Spleen (tissue), 11 donors: Measurements from ENCODE around the gene EIF1AD. TPM values are rescaled to one million over a fixed set of nuclear protein-coding genes. Genes with fewer than 3 reads are reported as not detected.
A peak's percentile ranks its signal among the peaks of the same experiment; 100 is the strongest.

Source experiments
- DNase-seq: peaks from one replicate; pipeline ENCODE4 v3.0.0-alpha.2; 2020
- H3K27ac ChIP-seq, 8 donors: fragments of 200-600 bp; sonication (generic) in 7 of 8; 1 replicate in 4 of 8; 2 replicates in 4 of 8; pipeline versions ENCODE4 v1.5.0 to v1.8.0; 2016 to 2021; ENCODE audit warnings: inconsistent platforms in 4 of 8, mild to moderate bottlenecking in 4 of 8, moderate library complexity in 1 of 8
- H3K27me3 ChIP-seq, 7 donors: fragments of 200-600 bp; sonication (generic) in 6 of 7; replicated peaks in 1 of 7; 1 replicate in 4 of 7; 2 replicates in 3 of 7; pipeline versions ENCODE4 v1.5.0 to v1.8.0; 2016 to 2021; ENCODE audit warnings: inconsistent platforms in 3 of 7, mild to moderate bottlenecking in 1 of 7
- H3K36me3 ChIP-seq, 6 donors: fragments of 200-600 bp; sonication (generic) in 5 of 6; 1 replicate in 4 of 6; 2 replicates in 2 of 6; pipeline versions ENCODE4 v1.5.0 to v1.8.0; 2016 to 2021; ENCODE audit warnings: inconsistent platforms in 2 of 6
- H3K4me1 ChIP-seq, 6 donors: fragments of 200-600 bp; sonication (generic) in 5 of 6; 1 replicate in 3 of 6; 2 replicates in 3 of 6; pipeline versions ENCODE4 v1.5.0 to v1.8.0; 2016 to 2021; ENCODE audit warnings: inconsistent platforms in 3 of 6
- H3K4me3 ChIP-seq, 8 donors: fragments of 200-600 bp; sonication (generic) in 7 of 8; 1 replicate in 4 of 8; 2 replicates in 4 of 8; pipeline versions ENCODE4 v1.5.0 to v1.8.0; 2016 to 2021; ENCODE audit warnings: inconsistent platforms in 4 of 8, mild to moderate bottlenecking in 4 of 8, moderate library complexity in 2 of 8
- H3K9me3 ChIP-seq, 8 donors: fragments of 200-600 bp; sonication (generic) in 7 of 8; 1 replicate in 4 of 8; 2 replicates in 4 of 8; pipeline versions ENCODE4 v1.5.0 to v1.8.0; 2016 to 2021; ENCODE audit warnings: inconsistent platforms in 4 of 8
- POLR2A ChIP-seq, 3 donors: fragments of 450-650 bp; IDR thresholded peaks; one replicate each; pipeline ENCODE4 v1.5.1; 2017; ENCODE audit warnings: antibody characterized with exemption in 3 of 3, mild to moderate bottlenecking in 1 of 3
- POLR2AphosphoS5 ChIP-seq, 3 donors: sonication (generic); formaldehyde crosslinking; IDR thresholded peaks; one replicate each; pipeline ENCODE4 v1.5.1; 2017; ENCODE audit warnings: antibody characterized with exemption in 3 of 3
- WGBS, 5 donors: extraction: QIAGEN DNeasy Blood & Tissue Kit in 3 of 5; methylation state at CpG; one replicate each; pipeline versions ENCODE4 v1.1.5 to v1.1.7; 2013 to 2018; 5-methylcytosine and 5-hydroxymethylcytosine counted together
- intact Hi-C: fragments of 100-400 bp; cut with DNase I; formaldehyde crosslinking; loops from one replicate; pipeline ENCODE4 v1.15.0; 2023; ENCODE audit warnings: low total_unique reads
- polyA plus RNA-seq, 3 donors: library from polyadenylated mRNA; stranded (reverse); fragments of 200-250 nt; gene quantifications; one replicate each; pipeline ENCODE4 v1.2.1, GENCODE V29; 2013
- total RNA-seq, 7 donors: library from RNA; depleted of rRNA in 3 of 7; stranded (reverse); fragments of >200 nt in 3 of 7; fragmentation: NEBNext Ultra II Directional in 4 of 7; extraction: Animal tissue kit (Norgen Biotek cat#: 25700) in 4 of 7; gene quantifications; one replicate each; pipeline versions ENCODE4 v1.1.0 to v1.2.1, GENCODE V29; 2016 to 2021
- TF ChIP-seq, protein P1 (sequence below), 11 experiments: fragments of 200-600 bp in 7 of 11; fragments of 450-650 bp in 4 of 11; sonication (generic) in 4 of 11; IDR thresholded peaks in 8 of 11; conservative IDR thresholded peaks in 3 of 11; 1 replicate in 7 of 11; 2 replicates in 4 of 11; pipeline versions ENCODE4 v1.4.0 to v1.8.0; 2016 to 2021; ENCODE audit warnings: antibody characterized with exemption in 11 of 11, inconsistent platforms in 4 of 11, mild to moderate bottlenecking in 1 of 11
- donor health status: healthy with polysubstance abuse.
- donor health status: DM: no; HTN: no; CAD: no; lungs with moderate emphysema.
- donor health status: DM: no; HTN: no; CAD: no.
- donor health status: Bipolar disorder and iron deficiency.
- donor health status: healthy.
- donor health status: DM: no; HTN: no; CAD: no.
- donor health status: DM: yes; HTN: yes; CAD: no.

The EIF1AD gene
- total and polyA plus RNA-seq, 10 donors = 14.3 to 39.2 (median 29.5) TPM

DNA sequence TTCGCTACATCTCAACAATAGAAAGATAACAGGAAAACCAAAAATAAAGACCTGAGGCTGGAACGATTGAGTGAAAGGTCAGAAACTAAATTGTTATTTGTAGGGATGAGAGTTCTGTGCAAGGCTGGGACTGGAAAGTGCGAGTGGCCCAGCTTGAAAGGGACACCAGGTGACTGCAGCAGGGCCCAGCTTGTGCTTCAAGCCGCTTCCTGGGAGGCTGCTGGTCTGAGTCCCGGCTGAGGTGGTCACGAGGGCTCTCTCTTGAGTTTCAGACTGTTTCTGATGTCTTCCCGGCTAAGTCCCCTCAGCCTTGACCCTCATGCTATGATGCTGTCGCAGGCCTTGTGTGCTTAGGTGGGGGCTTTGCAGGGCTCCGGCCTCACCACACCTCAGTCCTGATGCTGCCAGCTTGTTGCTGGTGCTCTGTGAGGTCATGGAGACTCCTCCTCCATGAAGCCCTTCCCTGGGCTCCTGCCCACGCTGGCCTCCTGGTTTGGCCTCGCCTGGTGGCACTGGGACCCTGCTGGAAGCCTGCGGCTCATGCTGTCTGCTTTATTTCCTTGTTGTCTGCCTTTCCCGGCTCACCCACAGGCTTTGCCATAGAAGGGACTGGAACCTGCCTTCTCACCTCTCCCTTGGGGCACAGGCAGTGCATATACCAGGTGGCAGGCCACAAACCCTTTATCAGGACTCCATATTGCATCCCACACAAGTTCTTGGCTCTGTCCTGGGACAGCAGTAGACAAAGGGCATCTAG lies 4.4 kb upstream of the EIF1AD start:
- no peaks in the 10 kb centered on the region for H3K9me3 ChIP-seq
- H3K4me1 ChIP-seq = peaks cover 8 to 20% (median 12%) of the 10 kb centered on the region in 6 donors
- DNase-seq = no peak
- TF ChIP-seq POLR2AphosphoS5 (IDR thresholded peaks at IDR 0.05) = peak in 1 of 3 donors; percentile 51
- TF ChIP-seq POLR2A (IDR thresholded peaks at IDR 0.05) = no peak
- no peak overlapping the region for H3K27ac ChIP-seq
- intact Hi-C loops = no loop called here
- peaks cover 0 to 32% (median 21%) of the 10 kb centered on the region in 6 donors for H3K36me3 ChIP-seq
- peaks cover 0 to 9% (median under 1%) of the 10 kb centered on the region in 7 donors for H3K27me3 ChIP-seq
- WGBS, 5 donors = 87 to 93% (median 92%) methylated on average over 13 of the region's 13 CpGs
- no peak overlapping the region for H3K4me3 ChIP-seq

DNA sequence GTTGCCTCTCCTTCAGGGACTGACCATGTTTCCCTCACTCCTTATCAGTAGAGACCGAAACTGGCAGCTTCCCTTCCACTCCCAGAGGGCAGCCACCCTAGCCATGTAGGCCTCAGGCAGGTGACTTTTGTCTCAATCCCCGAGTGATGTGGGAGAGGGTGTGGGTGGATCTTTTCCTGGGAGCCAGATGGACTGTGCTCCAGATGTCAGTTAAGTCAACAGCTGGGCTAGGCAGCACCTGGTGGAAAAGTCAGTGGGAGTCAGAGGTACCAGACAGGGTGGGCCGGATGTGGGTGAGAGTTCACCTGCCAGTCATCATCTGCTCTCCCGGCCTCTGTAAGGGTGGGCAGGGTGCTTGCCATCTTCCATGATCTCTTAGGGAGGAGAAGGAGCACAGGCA lies 2.2 kb upstream of the EIF1AD start:
- WGBS, 5 donors = 80 to 91% (median 86%) methylated on average over 3 to 4 of the region's 4 CpGs
- Histone ChIP-seq H3K4me3 (no peak overlapping the region), H3K4me1 (peaks cover 12 to 41% (median 30%) of the 10 kb centered on the region in 6 donors), H3K9me3 (no peaks in the 10 kb centered on the region), H3K36me3 (peaks cover 0 to 46% (median 32%) of the 10 kb centered on the region in 6 donors), H3K27ac (no peak overlapping the region), H3K27me3 (no peaks in the 10 kb centered on the region)
- intact Hi-C loops = no loop called here
- TF ChIP-seq, protein P1, sequence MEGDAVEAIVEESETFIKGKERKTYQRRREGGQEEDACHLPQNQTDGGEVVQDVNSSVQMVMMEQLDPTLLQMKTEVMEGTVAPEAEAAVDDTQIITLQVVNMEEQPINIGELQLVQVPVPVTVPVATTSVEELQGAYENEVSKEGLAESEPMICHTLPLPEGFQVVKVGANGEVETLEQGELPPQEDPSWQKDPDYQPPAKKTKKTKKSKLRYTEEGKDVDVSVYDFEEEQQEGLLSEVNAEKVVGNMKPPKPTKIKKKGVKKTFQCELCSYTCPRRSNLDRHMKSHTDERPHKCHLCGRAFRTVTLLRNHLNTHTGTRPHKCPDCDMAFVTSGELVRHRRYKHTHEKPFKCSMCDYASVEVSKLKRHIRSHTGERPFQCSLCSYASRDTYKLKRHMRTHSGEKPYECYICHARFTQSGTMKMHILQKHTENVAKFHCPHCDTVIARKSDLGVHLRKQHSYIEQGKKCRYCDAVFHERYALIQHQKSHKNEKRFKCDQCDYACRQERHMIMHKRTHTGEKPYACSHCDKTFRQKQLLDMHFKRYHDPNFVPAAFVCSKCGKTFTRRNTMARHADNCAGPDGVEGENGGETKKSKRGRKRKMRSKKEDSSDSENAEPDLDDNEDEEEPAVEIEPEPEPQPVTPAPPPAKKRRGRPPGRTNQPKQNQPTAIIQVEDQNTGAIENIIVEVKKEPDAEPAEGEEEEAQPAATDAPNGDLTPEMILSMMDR (IDR thresholded peaks at IDR 0.05 in 8 of 11, conservative IDR thresholded peaks at IDR 0.05 in 3 of 11) = no peak
- TF ChIP-seq POLR2AphosphoS5 (IDR thresholded peaks at IDR 0.05) (no peak), POLR2A (IDR thresholded peaks at IDR 0.05) (no peak)
- DNase-seq = no peak

DNA sequence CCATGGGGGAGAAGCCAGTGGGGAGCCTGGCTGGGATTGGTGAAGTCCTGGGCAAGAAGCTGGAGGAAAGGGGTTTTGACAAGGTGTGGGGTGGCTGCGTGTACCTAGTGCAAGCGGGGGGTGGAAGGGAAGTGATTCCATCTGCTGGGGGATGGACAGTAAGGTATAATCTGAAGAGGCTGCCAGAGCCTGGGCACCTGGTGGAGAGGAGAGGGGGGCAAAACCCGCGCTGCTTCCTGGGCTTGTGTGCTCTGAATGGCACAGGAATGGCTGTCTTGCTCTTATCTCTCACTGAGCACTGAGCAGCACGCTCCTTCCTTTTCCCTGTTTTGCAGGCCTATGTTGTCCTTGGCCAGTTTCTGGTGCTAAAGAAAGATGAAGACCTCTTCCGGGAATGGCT lies 1.3 kb upstream of the EIF1AD start:
- no peak for DNase-seq
- Histone ChIP-seq H3K9me3 (no peaks in the 10 kb centered on the region), H3K27me3 (no peaks in the 10 kb centered on the region), H3K4me1 (peaks cover 12 to 46% (median 30%) of the 10 kb centered on the region in 6 donors), H3K36me3 (peaks cover 0 to 55% (median 41%) of the 10 kb centered on the region in 6 donors), H3K4me3 (peak overlapping the region in 6 of 8 donors; percentile 80 to 99 (median 90)), H3K27ac (peak overlapping the region in 7 of 8 donors; percentile 88 to 98 (median 94))
- 62 to 74% (median 70%) methylated on average over 6 of the region's 6 CpGs for WGBS, 5 donors
- TF ChIP-seq, protein P1 (IDR thresholded peaks at IDR 0.05 in 8 of 11, conservative IDR thresholded peaks at IDR 0.05 in 3 of 11) = no peak
- TF ChIP-seq POLR2AphosphoS5 (IDR thresholded peaks at IDR 0.05) (no peak), POLR2A (IDR thresholded peaks at IDR 0.05) (no peak)
- intact Hi-C loops = no loop called here

DNA sequence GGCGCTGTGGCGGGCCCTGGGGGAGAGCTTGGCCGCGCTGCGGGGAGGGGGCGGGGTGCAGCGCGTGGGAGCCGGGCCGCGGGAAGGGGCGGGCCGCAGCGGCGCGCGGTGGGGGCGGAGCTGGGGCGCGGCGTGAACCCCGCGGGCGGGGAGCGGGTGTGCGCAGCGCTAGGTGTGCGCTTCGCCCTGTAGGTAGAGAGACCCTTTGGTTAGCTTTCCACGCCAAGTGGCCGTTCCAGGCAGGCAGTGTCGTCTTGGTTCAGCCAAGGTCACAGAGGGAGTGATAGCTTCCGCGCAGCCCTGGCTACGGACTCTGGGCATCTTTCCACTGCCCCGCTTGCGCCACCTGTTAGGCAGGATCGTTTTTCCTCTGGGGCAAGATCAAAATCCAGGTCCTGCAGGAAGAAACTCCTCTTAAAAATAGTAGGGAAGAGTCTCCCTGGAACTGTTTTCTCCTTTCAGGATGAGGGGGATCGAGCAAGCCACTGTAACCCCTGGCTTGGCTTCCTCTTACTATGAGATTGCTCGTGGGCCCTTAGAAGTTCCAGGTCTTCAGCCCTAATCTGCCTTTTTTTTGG lies 780 bp upstream of the EIF1AD start:
- no peak for TF ChIP-seq POLR2AphosphoS5 (IDR thresholded peaks at IDR 0.05)
- TF ChIP-seq, protein P1 (IDR thresholded peaks at IDR 0.05 in 8 of 11, conservative IDR thresholded peaks at IDR 0.05 in 3 of 11) = peak in 3 of 11 experiments; percentile 2 to 14 (median 4)
- no peak for TF ChIP-seq POLR2A (IDR thresholded peaks at IDR 0.05)
- Histone ChIP-seq H3K27me3 (no peaks in the 10 kb centered on the region), H3K4me1 (peaks cover 12 to 46% (median 30%) of the 10 kb centered on the region in 6 donors), H3K9me3 (no peaks in the 10 kb centered on the region), H3K36me3 (peaks cover 0 to 60% (median 47%) of the 10 kb centered on the region in 6 donors), H3K4me3 (peak overlapping the region; percentile 77 to 99 (median 90)), H3K27ac (peak overlapping the region; percentile 83 to 98 (median 94))
- no peak for DNase-seq
- intact Hi-C loops = no loop called here
- WGBS, 5 donors = 1 to 2% (median 1%) methylated on average over 10 to 40 of the region's 40 CpGs
